ENCODE results near the gene ZFP82. TPM values are rescaled to one million over a fixed set of nuclear protein-coding genes. Genes with fewer than 3 reads are reported as not detected.
A peak's percentile ranks its signal among the peaks of the same experiment; 100 is the strongest.

ZFP82 gene
- total and polyA plus RNA-seq, 2 experiments from 2014 or later = 16.8 to 21.2 TPM

- TF ChIP-seq, protein P1, sequence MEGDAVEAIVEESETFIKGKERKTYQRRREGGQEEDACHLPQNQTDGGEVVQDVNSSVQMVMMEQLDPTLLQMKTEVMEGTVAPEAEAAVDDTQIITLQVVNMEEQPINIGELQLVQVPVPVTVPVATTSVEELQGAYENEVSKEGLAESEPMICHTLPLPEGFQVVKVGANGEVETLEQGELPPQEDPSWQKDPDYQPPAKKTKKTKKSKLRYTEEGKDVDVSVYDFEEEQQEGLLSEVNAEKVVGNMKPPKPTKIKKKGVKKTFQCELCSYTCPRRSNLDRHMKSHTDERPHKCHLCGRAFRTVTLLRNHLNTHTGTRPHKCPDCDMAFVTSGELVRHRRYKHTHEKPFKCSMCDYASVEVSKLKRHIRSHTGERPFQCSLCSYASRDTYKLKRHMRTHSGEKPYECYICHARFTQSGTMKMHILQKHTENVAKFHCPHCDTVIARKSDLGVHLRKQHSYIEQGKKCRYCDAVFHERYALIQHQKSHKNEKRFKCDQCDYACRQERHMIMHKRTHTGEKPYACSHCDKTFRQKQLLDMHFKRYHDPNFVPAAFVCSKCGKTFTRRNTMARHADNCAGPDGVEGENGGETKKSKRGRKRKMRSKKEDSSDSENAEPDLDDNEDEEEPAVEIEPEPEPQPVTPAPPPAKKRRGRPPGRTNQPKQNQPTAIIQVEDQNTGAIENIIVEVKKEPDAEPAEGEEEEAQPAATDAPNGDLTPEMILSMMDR (conservative IDR thresholded peaks at IDR 0.05; ENCODE audit: low read depth in 2 of 2) = no peak
- TF ChIP-seq, protein P2, sequence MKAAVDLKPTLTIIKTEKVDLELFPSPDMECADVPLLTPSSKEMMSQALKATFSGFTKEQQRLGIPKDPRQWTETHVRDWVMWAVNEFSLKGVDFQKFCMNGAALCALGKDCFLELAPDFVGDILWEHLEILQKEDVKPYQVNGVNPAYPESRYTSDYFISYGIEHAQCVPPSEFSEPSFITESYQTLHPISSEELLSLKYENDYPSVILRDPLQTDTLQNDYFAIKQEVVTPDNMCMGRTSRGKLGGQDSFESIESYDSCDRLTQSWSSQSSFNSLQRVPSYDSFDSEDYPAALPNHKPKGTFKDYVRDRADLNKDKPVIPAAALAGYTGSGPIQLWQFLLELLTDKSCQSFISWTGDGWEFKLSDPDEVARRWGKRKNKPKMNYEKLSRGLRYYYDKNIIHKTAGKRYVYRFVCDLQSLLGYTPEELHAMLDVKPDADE (IDR thresholded peaks at IDR 0.05) = no peak
- TF ChIP-seq REST (IDR thresholded peaks at IDR 0.05; ENCODE audit: unreplicated experiment) = no peak
- no peak for TF ChIP-seq JUNB (IDR thresholded peaks at IDR 0.05; ENCODE audit: unreplicated experiment)
- no peak for TF ChIP-seq EZH2phosphoT487 (IDR thresholded peaks at IDR 0.05; ENCODE audit: unreplicated experiment)
- TF ChIP-seq CREB1 (CRISPR knock-in tag; IDR thresholded peaks at IDR 0.05; ENCODE audit: low read depth) = no peak
- no peak for TF ChIP-seq ZNF114 (CRISPR knock-in tag; IDR thresholded peaks at IDR 0.05)
Observed at GRCh38 chr19:36456831-36457230, 38.4 kb upstream of the ZFP82 start (continued).

GRCh38 chr19:36449059-36449670 lies 30.7 kb upstream of the ZFP82 start:
- no peaks in the 10 kb centered on the region for H3K4me1 ChIP-seq (ENCODE audit: insufficient read depth)
- H3F3A ChIP-seq (replicated peaks; ENCODE audit: low read depth) = no peaks in the 10 kb centered on the region
- H3K27ac ChIP-seq (ENCODE audit: low read depth) = no peak overlapping the region
- no peak overlapping the region for H2AFZ ChIP-seq
- Mint-ChIP-seq H3K27ac (no peak overlapping the region), H3K36me3 (ENCODE audit: low read depth) (peaks cover 84% of the 10 kb centered on the region), H3K4me3 (no peak overlapping the region), H3K27me3 (ENCODE audit: insufficient read depth, low read depth, poor library complexity) (peaks cover 2% of the 10 kb centered on the region), H3K4me1 (no peaks in the 10 kb centered on the region), H3K9me3 (peaks cover 74% of the 10 kb centered on the region)
- peaks cover 36% of the 10 kb centered on the region for H3K36me3 ChIP-seq (ENCODE audit: insufficient read depth)
- DNase-seq (ENCODE audit: low spot score) (peak; percentile 44), ATAC-seq (no peak)
- H3K4me3 ChIP-seq = no peak overlapping the region
- H4K20me1 ChIP-seq (replicated peaks; ENCODE audit: insufficient read depth) = no peaks in the 10 kb centered on the region
- no peaks in the 10 kb centered on the region for H3K27me3 ChIP-seq (ENCODE audit: insufficient read depth)
- no peaks in the 10 kb centered on the region for H3K9me2 ChIP-seq (ENCODE audit: insufficient read depth)
- H3K79me2 ChIP-seq (replicated peaks; ENCODE audit: insufficient read depth) = no peaks in the 10 kb centered on the region
- H3K4me2 ChIP-seq = no peak overlapping the region
- no peak for TF ChIP-seq JUNB (IDR thresholded peaks at IDR 0.05; ENCODE audit: unreplicated experiment)
- no peak for TF ChIP-seq ZNF331 (CRISPR knock-in tag; IDR thresholded peaks at IDR 0.05; ENCODE audit: low read depth)
- no peak for TF ChIP-seq NANOG (IDR thresholded peaks at IDR 0.05; ENCODE audit: borderline replicate concordance)
- TF ChIP-seq CREB1 (CRISPR knock-in tag; IDR thresholded peaks at IDR 0.05; ENCODE audit: low read depth) = no peak
- no peak for TF ChIP-seq REST (IDR thresholded peaks at IDR 0.05; ENCODE audit: unreplicated experiment)
- no peak for TF ChIP-seq POLR2AphosphoS5 (IDR thresholded peaks at IDR 0.05; ENCODE audit: low read depth)
- no peak for TF ChIP-seq STAT1 (IDR thresholded peaks at IDR 0.05; ENCODE audit: unreplicated experiment)
- TF ChIP-seq, protein P1 (conservative IDR thresholded peaks at IDR 0.05; ENCODE audit: low read depth in 2 of 2) = no peak
- TF ChIP-seq EZH2 (IDR thresholded peaks at IDR 0.05; ENCODE audit: low read depth, unreplicated experiment) = no peak
- no peak for TF ChIP-seq EZH2phosphoT487 (IDR thresholded peaks at IDR 0.05; ENCODE audit: unreplicated experiment)
- TF ChIP-seq, protein P2 (IDR thresholded peaks at IDR 0.05) = no peak

Measured in GM23338 (cell line).